ENCODE measurements around the gene FZD4.
"Not testable (repeated sequence)": the region's sequence is repeated elsewhere in the genome, so short reads cannot be mapped to it uniquely, and the experiment has no call there.

Gene FZD4

GRCh38 chr11:86934926-86935579 is 20.1 kb downstream of the FZD4 start:
- DNase-seq = no peak

DNA sequence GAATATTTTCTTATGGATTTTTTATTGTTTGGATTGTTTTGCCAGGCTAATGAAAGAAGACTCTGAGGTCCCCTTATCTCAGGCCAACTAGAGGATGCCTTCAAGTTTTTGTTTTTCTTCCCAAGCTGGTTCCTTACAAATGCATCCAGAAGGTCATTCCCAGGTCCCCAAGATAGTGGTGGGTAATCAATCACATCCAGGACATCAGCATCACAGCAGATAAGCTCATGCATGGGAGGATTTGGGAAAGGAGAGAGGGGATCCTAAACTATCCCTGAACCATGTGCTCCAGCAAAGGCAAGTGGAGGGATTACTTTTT is 20.7 kb downstream of the FZD4 start:
- no peak for DNase-seq

DNA sequence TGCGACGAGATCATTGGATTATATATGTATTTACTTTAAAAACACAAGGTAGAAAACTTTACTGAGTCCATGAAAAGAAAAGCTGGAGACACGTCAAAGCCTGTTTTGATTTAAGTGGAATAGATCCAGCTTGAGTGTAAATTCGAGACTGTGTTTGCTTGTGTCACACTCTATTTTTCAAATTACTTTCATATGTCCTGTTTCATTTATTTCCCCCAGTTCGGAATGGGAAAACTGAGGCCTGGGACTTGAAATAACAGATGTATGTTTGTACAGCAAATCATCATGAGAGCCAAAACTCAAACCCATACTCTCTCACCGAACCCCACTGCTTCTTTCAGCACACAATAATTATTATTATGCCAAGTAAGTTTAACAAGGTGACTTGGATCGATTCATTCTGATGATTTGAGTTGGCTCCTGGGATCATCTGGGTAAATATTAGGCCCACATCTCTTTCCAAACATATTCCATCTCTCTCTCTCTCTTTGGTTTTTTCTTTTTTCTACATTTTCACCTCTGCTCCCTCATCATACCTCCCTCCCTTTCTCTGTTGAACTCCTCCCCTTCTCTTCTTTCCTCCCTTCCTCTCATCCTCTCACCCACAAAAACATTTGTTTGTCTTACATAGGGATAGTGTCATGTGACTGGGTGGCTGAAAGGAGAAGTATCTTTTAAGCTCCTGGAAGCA is 21.2 kb downstream of the FZD4 start:
- no peak for DNase-seq

DNA sequence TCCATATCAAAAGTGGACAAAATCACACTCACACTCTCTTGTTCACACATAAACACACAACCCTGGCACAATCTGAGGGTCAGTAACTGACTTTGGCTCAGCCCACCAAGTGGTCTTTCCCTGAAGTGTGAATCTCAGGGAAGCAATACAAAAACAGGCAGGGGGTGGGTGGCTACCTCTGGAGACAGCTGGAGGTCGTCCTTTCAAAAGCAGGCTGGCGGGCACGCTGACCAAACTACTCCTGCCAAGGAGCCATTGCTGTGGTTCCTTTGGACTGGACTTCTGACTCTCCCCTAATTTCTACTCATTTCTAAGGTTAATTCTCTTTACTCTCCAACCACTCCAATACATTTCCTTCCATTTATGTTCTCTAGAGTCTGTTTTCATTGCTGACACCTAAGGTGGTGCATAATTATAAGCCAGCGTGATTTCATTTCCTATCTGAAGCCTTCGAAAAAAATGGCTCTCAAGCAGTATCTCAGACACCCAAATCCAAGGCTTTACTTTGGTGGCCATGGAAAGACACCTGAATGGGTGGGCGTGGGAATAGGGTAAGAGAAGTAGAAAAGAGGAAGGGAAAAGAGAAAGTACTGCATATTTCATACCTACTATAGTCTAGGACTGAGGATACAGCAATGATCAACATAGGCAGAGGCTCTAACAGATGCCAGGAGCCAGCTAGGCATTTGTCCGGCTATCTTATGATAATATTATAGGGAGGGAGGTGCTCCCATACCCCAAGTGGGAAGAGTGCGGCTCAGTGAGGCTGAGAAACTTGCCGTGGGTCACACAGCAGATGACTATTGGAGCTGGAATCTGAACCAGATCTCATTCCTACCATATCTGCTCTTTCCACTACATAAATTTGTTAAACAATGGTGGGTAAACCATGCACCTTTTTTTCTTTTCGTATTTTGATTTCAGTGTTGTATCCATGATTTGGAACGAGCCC is 22.0 kb downstream of the FZD4 start:
- DNase-seq = no peak

- no peak for DNase-seq
These were observed 23.0 kb downstream of the FZD4 start for GRCh38 chr11:86932259-86932585.

DNA sequence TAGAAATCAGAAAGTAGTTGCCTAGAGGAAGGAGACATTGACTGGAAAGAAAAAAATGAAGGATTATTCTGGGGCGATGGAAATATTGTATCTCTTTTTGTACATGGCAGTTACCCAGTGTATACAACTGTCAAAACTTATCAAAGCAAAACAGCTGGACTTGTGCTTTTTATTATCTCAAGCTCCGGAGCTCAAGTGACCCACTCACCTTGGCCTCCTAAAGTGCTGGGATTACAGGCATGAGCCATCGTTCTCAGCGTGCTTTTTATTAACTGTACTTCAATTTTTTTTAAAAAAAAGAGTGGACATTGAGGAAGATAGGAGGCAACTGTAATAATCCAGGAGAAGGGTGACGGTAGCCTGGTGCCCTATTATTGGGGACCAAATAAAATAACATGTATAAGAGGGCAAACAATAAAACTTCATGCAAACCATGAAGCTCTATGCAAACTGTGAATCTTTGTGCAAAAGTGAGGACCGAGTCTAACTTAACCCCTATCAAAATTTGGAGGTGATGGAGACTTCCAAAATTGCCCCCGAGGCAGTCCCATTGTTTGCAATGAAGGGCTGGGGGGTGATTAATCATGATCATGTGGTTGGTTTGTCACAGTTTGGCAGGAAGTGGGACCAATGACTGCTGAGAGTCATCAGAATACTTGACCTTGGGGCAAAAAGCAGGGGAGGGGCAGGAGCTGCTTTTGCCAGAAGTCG is 23.5 kb downstream of the FZD4 start:
- DNase-seq = no peak

DNA sequence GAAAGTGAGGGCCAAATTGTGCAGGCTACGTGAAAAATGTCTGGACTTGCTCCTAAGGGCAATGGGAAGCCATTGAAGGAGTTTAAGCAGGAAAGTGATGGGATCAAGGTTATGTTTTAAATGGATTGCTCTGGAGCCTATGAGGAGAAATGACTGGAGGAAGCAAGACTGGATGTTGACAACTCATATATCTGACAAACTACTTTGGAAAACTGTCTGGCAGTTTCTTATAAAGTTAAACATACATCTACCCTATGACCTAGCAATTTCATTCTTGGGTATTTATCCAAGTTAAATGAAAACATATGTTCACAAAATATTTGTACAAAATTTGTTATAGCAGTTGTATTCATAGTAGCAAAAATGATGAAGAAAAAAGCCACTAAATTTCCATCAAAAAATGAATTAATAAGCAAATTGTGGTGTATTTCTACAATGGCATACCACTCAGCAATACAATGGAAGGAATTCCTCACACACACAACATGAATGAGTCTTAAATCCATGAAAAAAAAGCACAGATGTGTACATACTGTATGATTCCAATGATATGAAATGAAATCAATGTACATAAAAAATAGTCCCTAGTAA is 24.1 kb downstream of the FZD4 start:
- DNase-seq = no peak

- DNase-seq = no peak
These were observed 28.2 kb downstream of the FZD4 start for GRCh38 chr11:86926975-86927374.

- no peak for DNase-seq
These were observed 31.0 kb downstream of the FZD4 start for GRCh38 chr11:86923999-86924766.

GRCh38 chr11:86922225-86922624 is 33.0 kb downstream of the FZD4 start:
- no peak for DNase-seq

GRCh38 chr11:86919557-86920210 is 35.5 kb downstream of the FZD4 start:
- peak; percentile 26 for DNase-seq

- DNase-seq = no peak
These were observed 36.2 kb downstream of the FZD4 start for GRCh38 chr11:86918973-86919372.

DNA sequence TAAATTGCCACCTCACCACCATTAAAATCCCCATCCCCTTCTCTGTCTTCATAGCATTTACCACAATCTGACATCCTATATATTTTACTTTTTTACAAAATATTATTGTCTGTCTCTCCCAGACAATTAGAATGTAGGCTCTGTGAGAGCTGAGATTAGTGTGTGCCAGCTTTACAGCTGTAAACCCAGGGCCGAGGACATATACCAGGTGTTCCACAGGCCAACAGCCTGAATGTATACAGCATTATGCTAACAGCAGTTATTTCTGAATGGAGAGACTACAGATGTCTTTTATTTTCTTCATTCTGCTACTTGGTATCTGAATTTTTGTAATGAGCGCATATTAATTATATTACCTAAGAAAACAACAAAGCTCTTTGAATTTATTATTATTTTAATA is 36.7 kb downstream of the FZD4 start:
- no peak for DNase-seq

- DNase-seq = no peak
These were observed 37.6 kb downstream of the FZD4 start for GRCh38 chr11:86917589-86917988.

DNA sequence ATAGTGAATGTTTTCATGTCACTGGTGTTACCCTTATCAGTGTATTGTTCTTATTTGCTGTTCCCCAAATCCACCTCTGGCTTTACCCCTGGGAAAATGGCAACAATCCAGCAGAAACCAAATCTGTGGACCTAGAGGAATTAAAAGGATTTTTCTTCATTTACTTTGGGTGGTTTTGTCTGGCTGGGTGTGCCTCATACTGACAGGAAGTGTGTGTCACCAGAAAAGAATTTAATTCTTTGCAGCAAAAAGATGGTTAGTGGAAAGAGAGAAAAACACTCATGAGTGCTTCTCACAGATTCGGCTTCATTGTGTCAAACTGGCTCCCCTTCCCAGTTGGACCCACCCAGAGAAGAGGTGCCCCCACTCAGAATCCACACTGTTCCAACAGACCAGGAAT is 38.9 kb downstream of the FZD4 start:
- no peak for DNase-seq

- not testable (repeated sequence) for DNase-seq
These were observed 39.3 kb downstream of the FZD4 start for GRCh38 chr11:86915850-86916249.

DNA sequence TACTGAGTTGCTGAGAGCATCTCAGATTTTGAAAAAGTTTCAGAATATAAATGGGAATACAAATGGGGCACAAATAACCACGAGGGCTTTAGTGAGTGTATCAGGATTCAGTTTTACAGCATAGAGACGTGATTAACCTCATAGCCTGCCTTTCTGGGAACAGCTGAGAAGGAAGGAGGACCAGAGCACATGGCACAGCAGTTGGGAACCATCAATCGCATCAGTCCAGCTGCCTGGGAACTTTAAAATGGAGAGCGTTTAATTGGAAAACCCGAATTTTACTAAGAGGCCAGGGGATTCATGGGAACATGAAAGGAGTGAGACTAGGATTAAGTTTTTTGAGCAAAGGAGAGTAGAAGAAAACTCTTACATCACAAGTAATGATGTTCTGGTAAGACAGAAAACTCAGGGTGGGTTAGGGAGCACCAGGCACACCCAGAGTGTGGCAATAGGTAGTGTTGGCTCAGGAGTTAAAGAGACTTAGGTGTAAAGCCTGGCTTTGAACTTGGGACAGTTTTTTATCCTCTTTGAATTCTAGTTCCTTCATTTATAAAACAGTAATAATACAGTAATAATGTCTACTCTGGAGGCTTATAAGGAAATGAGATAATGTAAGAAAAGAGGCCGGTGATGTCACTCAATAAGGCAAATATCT is 40.2 kb downstream of the FZD4 start:
- DNase-seq = no peak

DNA sequence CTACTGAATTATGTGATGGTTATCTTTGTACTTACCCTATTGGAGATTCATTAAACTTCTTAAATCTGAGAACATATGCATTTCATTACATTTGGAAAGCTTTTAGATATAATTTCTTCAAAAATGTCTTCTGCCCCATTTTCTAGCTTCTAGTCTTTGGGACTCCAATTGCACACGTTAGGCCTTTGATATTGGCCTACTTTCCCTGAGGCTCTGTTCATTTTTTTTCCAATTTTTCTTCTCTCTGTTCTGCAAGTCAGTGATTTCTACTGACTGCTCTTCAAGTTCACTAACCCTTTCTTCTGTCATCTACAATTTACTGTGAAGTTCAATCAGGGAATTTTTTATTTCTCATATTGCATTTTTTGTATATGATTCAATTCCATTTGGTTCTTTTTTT is 43.0 kb downstream of the FZD4 start:
- no peak for DNase-seq

DNA sequence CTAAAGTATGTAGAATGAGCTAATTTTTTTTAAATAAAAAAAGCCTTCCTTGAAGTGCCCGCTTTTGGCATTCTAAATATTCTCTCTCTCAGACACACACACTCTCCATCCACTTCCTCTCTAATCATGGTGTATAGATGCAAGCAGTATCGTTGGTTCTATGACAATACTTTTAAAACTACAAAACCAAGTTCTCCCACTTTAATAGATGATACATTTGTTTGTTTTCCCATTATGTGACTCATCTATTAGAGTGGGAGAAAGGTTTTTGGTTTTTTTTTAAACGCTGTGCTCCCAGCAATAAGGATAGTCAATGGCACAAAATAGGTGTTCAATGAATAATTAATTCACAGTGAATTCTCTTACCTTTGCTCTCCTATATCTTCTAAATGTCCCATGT is 44.6 kb downstream of the FZD4 start:
- DNase-seq = no peak

DNA sequence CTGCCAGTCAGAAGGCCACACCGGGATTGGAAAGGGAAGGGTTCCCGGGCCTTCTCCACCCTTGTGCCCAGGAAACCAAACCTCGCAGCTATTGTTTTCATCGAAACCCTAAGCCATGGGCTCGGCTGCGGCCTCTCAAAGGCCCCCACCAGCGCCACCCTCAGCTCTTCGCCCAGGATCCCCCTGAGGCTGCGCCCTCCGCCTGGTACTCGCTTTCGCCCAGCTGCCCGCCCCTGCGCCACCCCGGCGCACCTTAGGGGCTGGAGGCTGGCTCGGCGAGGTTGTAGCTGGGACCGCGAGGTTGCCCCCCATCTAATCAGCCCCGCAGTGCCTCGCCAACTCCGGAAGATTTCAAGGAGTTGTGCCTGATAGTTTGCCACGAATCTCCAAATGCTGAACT is 49.0 kb downstream of the FZD4 start:
- no peak for DNase-seq

DNA sequence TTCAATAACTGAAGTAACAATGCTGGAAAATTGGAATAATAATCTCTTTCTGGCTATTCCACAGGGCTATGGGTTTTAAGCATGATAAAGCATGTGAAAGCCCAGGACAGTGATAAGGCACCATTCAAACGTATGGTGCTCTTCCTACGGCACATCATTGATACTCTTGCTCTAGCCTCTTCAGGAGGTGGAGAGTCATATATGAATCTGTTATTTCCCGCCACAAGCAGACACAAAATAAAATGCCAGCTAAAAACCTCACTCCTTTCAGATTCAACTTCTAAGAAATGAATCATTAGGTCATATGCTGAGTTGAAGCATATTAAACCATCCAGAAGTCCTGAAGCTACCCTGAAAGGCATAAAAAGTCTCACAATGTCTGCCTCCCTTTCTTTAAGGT is 49.9 kb downstream of the FZD4 start:
- DNase-seq = no peak
